AG04450 (cell line): ENCODE measurements around the gene TMEM203. TPM values are rescaled to one million over a fixed set of nuclear protein-coding genes. Genes with fewer than 3 reads are reported as not detected.

Experiments used
- CTCF ChIA-PET: fragments of 300-600, 350-600 bp; formaldehyde crosslinking; extraction: SDS; loops from one replicate; lab custom pipeline; 2022; ENCODE audit warnings: antibody characterized with exemption, inconsistent platforms; lab: Charles Lee
- POLR2A ChIA-PET: fragments of 350-600 bp; formaldehyde crosslinking; extraction: SDS; loops from one replicate; lab custom pipeline; 2021; ENCODE audit warnings: antibody characterized with exemption, inconsistent platforms; lab: Yijun Ruan, JAX
- DNase-seq: peaks from one replicate; pipeline ENCODE4 v3.0.0-alpha.2; 2011; ENCODE audit warnings: low read depth, low spot score
- H3K27ac ChIP-seq: one replicate; pipeline ENCODE4 v1.5.1; 2012; ENCODE audit warnings: low read depth, low read length, control low read depth
- H3K27me3 ChIP-seq: one replicate; pipeline ENCODE4 v1.6.0; 2012; ENCODE audit warnings: low read length; ENCODE audit not compliant: control insufficient read depth, insufficient read depth
- H3K4me3 ChIP-seq: 2 replicates; pipeline ENCODE4 v1.5.1; 2011; ENCODE audit warnings: mild to moderate bottlenecking, low read depth, low read length, control low read depth
- H3K9me3 ChIP-seq: 2 replicates; pipeline ENCODE4 v1.5.1; 2012; ENCODE audit warnings: low read length; ENCODE audit not compliant: control insufficient read depth, insufficient read depth
- CTCF ChIP-seq: IDR thresholded peaks from 2 replicates; pipeline ENCODE4 v1.5.1; 2011; ENCODE audit warnings: low read depth, low read length, control low read depth, inconsistent platforms
- polyA plus RNA-seq: library from polyadenylated mRNA; depleted of rRNA; stranded (reverse); fragments of >200 nt; gene quantifications from 2 replicates; pipeline ENCODE4 v1.2.3, GENCODE V29; 2011

The TMEM203 gene
- polyA plus RNA-seq, 1 experiment = 50.2 TPM

GRCh38 chr9:137186385-137186784 is 19.1 kb downstream of the TMEM203 start:
- Histone ChIP-seq H3K9me3 (no peaks in the 10 kb centered on the region; the same call in 1 of the 2 replicates), H3K4me3 (no peak overlapping the region), H3K27ac (no peak overlapping the region), H3K27me3 (no peaks in the 10 kb centered on the region)
- DNase-seq = no peak
- no peak for TF ChIP-seq CTCF
- POLR2A ChIA-PET = no interaction called here
- CTCF ChIA-PET = interaction anchor here (3.7 kb wide), 1 partner anchor 50 kb away, joined by 17 read pairs; no protein-coding TSS in a partner anchor

DNA sequence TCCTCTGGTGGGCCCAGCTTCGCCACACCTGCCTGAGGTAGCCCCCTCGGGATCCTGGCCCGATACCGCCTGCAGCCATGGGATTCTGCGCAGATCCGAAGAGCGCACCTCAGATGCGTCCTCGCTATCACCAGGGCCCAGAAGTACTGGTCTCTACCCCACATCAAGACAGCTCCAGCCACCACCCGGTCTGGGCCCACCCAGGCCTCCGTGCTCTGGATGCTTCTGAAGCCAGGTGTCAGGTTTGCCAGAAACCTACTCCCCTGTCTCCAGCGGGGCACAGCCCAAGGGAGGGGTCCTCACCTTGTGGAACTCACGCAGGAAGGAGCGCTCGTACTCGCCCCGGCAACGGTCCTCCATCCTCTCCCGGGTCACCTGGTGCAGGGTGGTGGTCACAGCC is 19.5 kb downstream of the TMEM203 start:
- no peak for DNase-seq
- CTCF ChIA-PET = no interaction called here
- no peak overlapping the region for H3K4me3 ChIP-seq
- no peak overlapping the region for H3K27ac ChIP-seq
- no peaks in the 10 kb centered on the region for H3K27me3 ChIP-seq
- POLR2A ChIA-PET = no interaction called here
- no peak for TF ChIP-seq CTCF
- H3K9me3 ChIP-seq = no peaks in the 10 kb centered on the region; the same call in 1 of the 2 replicates

- Histone ChIP-seq H3K27me3 (no peaks in the 10 kb centered on the region), H3K4me3 (no peak overlapping the region), H3K9me3 (no peaks in the 10 kb centered on the region; the same call in 1 of the 2 replicates), H3K27ac (no peak overlapping the region)
- TF ChIP-seq CTCF = no peak
- ChIA-PET POLR2A (no interaction called here), CTCF (no interaction called here)
- DNase-seq = no peak
Measured at GRCh38 chr9:137184881-137185660, 20.4 kb downstream of the TMEM203 start.

DNA sequence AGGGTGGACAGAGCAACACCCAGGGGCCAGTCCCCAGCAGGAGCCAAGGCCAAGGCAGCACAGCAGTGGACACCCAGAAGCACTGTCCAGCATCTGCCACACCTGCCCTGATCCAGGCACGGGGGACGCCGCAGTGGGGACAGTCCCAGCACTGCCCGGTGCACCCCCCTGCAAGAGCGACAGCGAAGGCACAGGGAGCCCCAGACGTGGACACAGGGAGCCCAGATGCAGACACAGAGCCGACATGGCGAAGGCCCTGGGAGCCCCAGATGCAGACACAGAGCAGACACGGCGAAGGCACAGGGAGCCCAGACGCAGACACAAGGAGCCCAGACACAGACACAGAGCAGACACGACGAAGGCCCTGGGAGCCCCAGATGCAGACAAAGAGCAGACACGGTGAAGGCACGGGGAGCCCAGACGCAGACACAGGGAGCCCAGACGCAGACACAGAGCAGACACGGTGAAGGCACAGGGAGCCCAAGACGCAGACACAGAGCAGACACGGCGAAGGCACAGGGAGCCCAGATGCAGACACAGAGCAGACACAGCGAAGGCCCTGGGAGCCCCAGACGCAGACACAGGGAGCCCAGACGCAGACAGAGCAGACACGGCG is 21.4 kb downstream of the TMEM203 start:
- Histone ChIP-seq H3K27me3 (no peaks in the 10 kb centered on the region), H3K4me3 (no peak overlapping the region), H3K9me3 (no peaks in the 10 kb centered on the region; the same call in 1 of the 2 replicates), H3K27ac (no peak overlapping the region)
- ChIA-PET CTCF (no interaction called here), POLR2A (no interaction called here)
- TF ChIP-seq CTCF = no peak
- no peak for DNase-seq

DNA sequence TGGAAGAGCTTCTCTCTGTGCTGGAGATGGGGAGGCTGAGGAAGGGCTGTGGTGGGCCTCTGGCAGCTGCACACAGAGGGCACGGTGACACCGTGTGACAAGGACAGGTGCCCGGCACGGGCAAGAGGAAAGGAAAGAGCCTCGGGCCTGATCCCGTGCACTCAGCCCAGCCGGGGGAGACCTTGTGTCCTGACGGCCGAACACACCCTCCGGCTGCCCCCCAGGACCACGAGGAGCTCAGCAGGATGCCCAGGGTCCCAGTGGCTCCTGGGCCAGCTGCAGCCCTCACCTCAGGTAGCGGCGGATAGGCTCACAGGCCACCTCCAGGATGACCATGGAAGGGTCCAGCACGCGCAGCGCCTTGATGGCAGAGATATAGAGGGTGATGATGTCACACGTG is 22.6 kb downstream of the TMEM203 start:
- Histone ChIP-seq H3K4me3 (no peak overlapping the region), H3K9me3 (no peaks in the 10 kb centered on the region; the same call in 1 of the 2 replicates), H3K27ac (no peak overlapping the region), H3K27me3 (no peaks in the 10 kb centered on the region)
- ChIA-PET POLR2A (interaction anchor here (1.4 kb wide), 1 partner anchor 58 kb away, joined by 6 read pairs; the partner anchor contains the start of gene TUBB4B), CTCF (no interaction called here)
- no peak for DNase-seq
- no peak for TF ChIP-seq CTCF
